NCI-H748 (cell line): ENCODE results near the gene RFTN2.
"Not testable (repeated sequence)": the region's sequence is repeated elsewhere in the genome, so short reads cannot be mapped to it uniquely, and the experiment has no call there.

Experiments used
- DNase-seq: peaks from one replicate; lab custom pipeline; 2025; ENCODE audit not compliant: unreplicated experiment; lab: John Stamatoyannopoulos, UW

RFTN2 gene

DNA sequence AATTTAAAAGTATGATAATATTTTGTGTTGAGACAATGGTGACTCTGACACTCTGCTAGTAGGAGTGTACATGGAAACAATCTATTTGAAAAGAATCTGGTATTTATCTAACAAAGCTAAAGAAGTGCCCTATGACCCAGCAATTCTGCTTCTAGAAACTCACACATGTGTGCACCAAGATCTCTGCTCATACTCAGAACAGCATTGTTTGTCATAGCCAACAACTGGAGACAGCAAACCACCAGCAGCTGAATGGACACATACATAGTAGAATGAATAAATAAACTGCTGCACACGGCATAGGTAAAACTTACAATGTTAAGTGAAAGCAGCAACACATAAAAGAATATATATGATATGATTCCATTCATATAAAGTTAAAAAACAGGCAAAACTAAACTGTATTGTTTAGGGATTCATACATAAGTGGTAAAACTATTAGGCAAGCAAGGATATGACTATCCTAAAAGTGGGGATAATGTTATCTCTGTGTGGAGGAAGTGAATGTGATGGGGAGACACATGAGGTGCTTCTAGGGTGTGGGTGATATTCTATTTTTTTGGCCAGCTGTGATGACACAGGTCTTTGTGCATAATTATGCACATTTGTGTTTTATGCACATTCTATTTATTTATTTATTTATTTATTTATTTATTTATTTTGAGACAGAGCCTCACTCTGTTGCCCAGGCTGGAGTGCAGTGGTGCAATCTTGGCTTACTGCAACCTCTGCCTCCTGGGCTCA lies 71.1 kb downstream of the RFTN2 start:
- DNase-seq, result no peak

DNA sequence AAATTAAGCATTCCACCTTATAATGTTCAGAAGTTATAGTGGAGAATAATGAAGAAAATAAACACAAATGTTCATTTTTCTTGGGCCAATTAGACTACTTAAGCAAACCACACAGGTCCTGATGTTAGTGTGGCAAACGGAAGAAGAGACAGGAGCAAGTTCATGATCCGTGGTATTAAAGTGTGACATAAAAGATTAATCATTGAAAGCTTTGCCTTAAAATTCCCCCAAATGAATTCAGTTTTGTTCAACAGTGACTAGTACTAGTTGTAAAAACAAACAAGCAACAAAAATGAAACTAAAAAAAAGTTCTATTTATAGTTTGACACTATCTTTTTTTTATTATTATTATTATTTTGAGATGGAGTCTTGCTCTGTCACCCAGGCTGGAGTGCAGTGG lies 73.7 kb downstream of the RFTN2 start:
- no peak for DNase-seq

DNA sequence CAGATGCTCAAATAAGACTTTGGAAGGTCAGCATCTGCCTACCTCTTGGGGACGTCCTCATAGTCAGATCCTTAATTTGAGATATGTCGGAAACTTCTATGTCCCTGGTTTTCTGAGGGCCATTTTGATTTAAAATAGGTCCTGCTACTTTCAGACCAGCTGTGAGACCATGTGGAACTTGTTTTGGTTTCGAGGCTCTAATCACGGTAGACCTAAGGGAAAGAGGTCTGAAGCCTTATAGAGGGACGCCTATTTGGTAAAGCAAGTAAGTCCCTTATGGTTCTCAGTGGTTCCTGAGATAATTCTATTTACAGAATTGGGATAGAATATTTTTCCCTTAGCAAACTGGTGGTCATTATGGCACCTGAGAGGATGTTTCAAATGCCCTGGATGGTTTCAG lies 75.1 kb downstream of the RFTN2 start:
- DNase-seq, result no peak

DNA sequence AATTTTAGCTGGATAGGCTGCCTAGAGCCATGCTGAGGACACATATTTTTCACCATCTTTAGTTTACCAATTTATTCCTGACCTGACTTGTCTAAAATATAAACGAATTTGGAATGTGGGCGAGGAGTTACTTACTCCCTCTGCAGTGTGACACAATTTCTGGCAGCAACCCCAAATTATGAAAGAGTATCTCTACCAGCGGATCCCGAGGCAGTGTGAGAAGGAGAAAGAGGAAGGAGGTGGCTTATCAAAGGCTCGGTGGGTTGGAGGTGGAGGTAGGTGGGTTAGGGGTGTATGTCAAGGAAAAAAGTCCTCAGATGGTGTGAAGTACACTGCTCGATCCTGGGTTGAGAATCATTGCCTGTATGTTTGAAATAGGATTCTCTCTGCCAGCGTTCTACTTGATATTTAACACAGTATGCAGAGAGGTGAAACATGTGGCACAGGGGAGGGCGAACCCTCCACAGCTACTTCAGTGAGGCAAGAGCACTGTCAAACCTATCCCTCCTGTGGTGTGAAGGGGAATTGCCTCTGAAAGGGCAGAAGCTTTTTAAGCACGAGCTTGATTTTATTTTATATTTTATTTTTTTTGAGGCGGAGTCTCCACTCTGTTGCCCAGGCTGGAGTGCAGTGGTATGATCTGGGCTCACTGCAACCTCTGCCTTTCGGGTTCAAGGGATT lies 76.0 kb downstream of the RFTN2 start:
- DNase-seq, result peak; percentile 40

DNA sequence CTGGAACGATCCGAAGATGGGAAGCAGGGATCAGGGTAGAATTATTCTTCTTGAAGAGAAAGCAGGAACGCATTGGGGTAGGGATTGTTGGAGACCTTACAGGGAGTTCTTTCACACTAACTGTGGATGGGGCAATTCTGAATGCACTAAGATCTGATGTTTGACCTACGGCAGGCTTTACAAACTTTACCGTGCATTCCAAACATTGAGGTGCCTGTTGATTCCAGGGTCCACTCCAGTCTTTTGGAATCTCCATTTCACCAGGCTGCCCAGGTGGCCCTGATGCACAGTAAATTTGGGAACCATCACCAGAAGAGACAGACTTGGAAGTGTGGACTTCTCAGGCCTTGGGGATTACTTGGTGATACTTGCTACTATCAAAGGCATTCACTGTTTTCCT lies 76.9 kb downstream of the RFTN2 start:
- no peak for DNase-seq

DNA sequence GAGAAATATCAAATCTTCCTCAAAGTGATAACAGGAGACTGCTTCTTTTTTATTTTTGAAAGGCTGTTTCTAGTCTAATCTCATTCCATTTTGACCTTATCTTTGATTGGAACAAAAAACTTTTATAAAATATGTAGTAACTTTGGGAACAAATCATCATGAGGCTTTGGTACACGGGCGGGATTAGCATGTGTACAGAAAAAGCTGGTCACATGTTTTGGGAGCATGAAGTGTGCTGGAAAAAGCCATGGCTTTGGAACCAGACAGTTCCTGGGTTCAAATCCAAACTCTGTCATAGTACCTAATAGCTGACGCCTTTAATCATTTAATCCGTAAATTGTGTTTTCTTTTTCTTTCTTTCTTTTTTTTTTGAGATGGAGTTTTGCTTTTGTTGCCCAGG lies 78.2 kb downstream of the RFTN2 start:
- no peak for DNase-seq

DNA sequence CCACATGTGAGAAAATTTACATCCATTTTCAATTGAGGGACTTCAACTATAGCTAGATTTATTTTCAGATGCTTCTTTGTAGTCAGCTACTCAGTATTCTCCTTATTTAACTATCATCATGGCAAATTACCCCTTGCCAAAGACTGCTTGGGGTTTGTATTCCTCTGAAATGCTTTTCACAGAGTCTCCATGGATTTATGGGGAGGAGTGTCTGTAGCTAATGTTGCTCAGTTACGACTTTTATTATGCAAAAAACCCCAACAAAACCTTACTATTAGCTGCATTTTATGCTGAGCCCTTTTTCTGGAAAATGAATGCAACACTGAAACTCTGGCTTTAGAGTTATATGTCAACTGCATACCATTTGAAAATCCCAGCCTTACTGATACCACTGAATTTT lies 78.6 kb downstream of the RFTN2 start:
- DNase-seq, result no peak

DNA sequence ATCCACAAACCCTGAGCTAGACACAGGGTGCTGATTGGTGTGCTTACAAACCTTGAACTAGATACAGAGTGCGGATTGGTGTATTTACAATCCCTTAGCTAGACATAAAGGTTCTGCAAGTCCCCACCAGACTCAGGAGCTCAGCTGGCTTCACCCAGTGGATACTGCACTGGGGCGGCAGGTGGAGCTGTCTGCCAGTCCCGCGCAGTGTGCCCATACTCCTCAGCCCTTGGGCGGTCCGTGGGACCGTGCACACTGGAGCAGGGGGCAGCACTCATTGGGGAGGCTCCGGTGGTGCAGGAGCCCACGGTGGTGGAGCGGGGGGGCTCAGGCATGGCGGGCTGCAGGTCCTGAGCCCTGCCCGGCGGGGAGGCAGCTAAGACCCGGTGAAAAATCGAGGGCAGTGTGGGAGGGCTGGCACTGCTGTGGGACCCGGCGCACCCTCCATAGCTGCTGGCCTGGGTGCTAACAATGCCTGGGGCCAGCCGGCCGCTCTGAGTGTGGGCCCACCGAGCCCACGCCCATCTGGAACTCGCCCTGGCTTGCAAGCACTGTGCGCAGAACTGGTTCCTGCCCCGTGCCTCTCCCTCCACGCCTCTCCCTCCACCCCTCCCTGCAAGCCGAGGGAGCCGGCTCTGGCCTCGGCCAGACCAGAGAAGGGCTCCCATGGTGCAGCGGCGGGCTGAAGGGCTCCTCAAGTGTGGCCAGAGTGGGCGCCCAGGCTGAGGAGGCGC lies 83.9 kb downstream of the RFTN2 start:
- DNase-seq, result no peak

DNA sequence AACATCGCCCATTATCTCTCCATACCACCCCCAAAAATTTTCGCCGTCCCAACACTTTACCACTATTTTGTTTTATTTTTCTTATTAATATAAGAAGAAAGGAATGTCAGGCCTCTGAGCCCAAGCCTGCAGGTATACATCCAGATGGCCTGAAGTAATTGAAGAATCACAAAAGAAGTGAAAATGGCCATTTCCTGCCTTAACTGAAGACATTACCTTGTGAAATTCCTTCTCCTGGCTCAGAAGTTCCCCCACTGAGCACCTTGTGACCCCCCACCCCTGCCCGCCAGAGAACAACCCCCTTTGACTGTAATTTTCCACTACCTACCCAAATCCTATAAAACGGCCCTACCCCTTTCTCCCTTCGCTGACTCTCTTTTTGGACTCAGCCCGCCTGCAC lies 88.1 kb downstream of the RFTN2 start:
- DNase-seq, result not testable (repeated sequence)

DNA sequence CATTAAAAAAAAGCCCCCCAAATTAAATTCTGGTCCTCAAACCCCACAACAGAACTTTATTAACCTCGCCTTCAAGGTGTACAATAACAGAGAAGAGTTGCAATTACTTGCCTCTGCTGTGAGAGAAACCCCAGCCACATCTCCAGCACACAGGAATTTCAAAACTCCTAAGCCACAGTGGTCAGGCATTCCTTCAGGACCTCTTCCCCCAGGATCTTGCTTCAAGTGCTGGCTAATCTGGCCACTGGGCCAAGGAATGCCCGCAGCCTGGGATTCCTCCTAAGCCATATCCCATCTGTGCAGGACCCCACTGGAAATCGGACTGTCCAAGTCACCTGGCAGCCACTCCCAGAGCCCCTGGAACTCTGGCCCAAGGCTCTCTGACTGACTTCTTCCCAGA lies 95.2 kb downstream of the RFTN2 start:
- DNase-seq, result not testable (repeated sequence)

DNA sequence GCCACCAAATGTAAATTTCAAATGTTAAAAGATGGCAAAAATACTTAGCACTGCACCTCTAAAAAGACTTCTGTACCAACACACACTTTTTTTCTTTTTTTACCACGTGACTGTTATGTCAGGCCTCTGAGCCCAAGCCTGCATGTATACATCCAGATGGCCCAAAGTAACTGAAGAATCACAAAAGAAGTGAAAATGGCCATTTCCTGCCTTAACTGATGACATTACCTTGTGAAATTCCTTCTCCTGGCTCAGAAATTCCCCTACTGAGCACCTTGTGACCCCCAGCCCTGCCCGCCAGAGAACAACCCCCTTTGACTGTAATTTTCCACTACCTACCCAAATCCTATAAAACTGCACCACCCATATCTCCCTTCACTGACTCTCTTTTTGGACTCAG lies 97.1 kb downstream of the RFTN2 start:
- DNase-seq, result not testable (repeated sequence)

DNA sequence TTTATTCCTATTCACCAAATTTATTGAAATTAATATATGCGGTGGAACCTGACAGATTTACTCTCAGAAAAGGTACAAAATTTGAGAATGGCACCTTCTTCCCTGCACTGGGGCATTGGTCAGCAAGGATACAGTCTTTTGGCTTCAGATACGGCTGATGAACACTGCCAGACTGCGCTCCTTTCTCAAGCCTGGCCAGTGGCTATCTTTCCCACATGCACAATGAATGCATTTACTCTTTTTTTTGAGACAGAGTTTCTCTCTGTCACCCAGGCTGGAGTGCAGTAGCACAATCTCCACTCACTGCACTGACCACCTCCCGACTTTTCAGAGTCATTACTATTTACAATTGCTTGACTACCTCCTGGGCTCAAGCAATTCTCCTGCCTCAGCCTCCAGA lies 97.9 kb downstream of the RFTN2 start:
- no peak for DNase-seq

DNA sequence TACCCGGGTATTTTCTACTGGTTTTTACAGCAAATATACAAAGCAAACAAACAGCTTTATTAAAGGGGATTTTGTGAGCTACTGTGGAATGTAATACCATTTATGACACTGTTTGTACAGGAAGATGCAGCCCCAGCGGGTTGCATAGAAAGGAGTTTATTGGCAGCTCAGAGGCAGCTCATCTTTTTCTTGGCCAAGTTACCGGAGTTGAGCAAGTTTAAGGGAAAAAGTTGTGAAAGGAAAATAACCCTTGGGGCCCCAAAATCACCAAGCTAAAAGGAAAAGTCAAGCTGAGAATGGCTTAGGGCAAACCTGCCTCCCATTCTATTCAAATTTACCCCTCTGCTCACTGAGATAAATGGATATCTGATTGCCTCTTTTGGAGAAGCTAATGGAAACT lies 98.8 kb downstream of the RFTN2 start:
- DNase-seq, result no peak

DNA sequence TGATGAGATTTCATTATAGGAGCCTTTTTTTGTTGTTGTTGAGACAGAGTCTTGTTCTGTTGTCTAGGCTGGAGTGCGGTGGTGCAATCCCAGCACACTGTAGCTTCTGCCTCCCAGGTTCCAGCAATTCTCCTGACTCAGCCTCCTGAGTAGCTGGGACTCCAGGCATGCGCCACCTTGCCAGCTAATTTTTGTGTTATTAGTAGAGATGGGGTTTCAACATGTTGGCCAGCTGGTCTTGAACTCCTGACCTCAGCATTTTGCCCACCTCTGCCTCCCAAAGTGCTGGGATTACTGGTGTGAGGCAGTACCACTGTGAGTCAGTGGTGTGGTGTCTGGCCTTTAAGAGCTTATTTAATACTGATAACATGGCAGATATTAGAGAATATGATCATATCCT lies 99.4 kb downstream of the RFTN2 start:
- DNase-seq, result no peak

DNA sequence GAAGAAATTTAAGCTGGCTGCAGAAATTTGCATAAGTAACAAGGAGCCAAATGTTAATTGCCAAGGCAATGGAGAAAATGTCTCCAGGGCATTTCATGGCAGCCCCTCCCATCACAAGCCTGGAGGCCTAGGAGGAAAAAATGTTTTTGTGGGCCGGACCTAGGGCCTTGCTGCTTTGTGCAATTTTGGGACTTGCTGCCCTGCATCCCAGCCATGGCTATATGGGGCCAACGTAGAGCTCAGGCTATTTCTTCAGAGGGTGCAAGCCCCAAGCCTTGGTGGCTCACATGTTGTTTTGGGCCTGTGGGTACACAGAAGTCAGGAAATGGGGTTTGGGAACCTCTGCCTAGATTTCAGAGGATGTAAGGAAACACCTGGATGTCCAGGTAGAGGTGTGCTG lies 101.8 kb downstream of the RFTN2 start:
- no peak for DNase-seq

DNA sequence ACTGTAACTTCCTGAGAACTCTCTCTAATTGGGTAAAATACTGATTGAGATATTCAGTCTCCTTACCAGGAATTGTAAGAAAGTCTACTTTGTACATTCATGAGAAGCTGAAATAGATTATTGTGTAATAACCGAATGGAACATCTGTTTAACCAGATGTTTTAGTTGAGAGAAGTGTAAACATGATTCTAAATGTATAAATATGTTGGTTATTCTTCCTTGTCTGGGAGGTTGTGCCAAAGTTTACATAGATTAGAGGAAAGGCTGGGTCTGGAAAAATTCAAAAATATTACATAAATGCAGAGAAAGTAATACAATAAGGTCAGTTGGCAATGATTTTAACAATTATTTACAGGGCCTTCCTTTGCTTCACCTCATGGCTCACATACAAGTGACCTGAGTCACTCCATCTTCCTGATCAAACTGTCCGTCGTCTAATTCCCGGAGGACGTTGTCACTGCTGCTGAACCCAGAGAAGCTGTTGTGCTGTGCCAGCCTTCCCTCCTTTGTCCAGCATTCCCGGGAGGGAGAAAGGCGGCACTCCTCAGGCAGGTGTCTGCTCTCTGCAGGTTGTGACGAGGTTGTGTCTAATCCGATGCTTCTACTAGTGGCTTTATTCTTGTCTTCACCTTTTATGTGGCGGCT lies 103.6 kb downstream of the RFTN2 start:
- DNase-seq, result no peak

DNA sequence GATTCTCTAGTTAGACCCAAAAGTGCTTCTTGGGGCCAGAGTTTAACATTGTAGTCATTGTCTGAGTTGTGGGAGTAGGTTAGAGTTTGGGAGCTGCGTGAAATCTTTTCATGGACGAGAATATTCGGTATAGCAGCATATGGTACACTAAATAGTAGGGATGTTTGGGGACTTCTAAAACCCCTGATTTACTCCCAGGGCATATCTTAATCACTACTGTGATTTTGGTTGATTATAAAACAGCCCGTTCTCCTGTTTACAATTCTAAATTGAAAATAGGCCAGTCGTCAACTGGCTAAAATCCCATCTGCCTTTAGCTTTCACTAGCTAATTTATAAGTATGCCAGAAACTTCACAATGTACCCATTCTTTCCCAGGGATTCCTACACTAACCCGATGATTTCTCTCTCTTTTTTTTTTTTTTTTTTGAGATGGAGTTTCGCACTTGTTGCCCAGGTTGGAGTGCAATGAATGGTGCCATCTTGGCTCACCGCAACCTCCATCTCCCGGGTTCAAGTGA lies 115.2 kb downstream of the RFTN2 start:
- DNase-seq, result no peak

DNA sequence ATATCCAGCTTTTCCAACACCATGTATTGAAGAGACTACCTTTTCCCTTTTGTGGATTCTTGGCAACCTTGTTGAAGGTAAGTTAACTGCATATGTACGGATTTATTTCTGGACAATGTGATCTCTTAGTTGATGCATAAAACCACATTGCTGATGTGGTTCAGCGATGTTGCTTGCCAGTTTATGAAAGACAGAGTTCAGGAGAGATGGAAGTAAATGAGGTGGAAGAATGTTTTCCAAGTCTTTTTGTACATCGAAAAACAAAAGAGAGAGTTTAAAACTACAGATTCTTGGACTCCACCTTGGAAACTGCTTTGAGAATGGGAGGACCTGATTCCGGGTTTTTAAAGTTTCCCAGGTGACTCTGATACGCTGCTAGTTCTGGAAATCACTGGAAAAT lies 115.7 kb downstream of the RFTN2 start:
- no peak for DNase-seq

DNA sequence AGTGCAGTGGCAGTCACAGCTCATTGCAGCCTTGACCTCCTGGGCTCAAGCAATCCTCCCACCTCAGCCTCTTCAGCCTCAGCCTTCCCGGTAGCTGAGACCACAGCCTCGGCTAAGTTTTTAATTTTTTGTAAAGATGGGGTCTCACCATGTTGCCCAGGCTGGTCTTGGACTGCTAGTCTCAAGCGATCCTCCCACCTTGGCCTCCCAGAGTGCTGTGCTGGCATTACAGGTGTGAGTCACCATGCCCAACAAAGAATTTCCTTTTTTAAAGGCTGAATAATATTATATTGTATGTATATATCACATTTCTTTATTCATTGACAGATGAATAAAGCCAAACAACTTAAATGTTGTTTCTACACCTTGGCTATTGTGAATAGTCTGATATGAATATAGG lies 117.0 kb downstream of the RFTN2 start:
- no peak for DNase-seq

DNA sequence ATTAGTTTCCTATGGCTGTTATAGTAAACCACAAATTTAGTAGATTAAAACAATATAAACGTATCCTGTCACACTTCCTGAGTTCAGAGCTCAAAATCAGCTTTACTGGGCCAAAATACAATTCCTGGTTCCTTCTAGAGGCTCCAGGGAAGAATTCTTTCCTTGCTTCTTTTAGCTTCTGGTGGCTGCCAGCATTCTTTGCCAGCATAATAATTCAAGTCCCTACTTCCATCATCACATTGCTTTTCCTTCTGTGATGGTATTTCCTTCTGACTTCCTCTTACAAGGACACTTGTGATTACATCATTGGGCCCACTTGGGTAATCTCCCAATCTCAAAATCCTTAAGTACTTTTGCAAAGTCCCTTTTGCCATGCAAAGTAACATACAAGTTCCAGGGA lies 118.9 kb downstream of the RFTN2 start:
- no peak for DNase-seq

DNA sequence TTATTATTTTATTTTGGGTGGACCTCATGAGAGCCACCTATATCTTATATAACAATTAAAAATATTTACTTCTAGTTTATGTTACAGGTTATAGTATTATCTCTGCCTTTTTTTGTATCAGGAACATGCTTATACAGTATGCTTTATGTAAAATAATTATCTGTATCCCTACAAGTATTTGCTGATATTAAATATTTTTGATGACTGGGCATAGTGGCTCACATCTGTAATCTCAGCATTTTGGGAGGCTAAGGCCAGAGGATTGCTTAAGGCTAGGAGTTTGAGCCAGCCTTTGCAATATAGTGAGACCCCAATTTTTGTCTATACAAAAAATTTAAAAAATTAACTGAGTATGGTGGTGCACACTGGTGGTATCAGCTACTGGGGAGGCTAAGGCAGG lies 119.9 kb downstream of the RFTN2 start:
- DNase-seq, result no peak
